ENCODE data around the gene GPR15LG. TPM values are rescaled to one million over a fixed set of nuclear protein-coding genes. Genes with fewer than 3 reads are reported as not detected.
"Not testable (repeated sequence)": the region's sequence is repeated elsewhere in the genome, so short reads cannot be mapped to it uniquely, and the experiment has no call there.

The GPR15LG gene
- total RNA-seq, 4 donors from 2014 or later, result 197 to 480 (median 266) TPM

DNA sequence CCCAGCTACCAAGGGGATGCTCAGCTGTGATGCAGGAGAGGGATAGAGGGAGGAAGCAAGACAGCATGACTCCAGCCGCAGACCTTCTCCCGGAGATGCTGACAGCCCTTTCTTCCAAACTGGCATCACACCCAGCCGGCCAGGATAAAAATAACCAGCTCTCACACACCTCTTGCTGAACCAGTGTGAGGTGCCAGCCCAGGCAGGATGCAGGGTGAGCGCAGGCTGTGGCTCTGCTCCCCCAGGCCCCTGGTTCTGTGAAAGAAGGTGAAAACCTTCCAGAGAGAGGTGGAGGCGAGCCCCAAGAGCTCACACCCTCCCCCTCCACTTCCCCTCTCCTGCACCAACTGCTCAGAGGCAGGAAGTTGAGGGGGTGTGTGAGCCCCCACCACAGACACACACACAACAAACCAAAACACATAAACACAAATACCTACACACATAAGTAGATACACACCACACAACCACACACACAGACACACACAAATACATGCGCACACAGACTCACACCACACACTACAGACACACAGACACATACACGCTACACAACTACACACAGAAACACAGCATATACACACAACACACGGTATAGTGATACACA, 4.0 kb downstream of the GPR15LG start:
- Histone ChIP-seq H3K9me3 (no peaks in the 10 kb centered on the region), H3K4me1 (peaks cover 0 to 30% (median 10%) of the 10 kb centered on the region in 4 donors), H3K36me3 (no peaks in the 10 kb centered on the region), H3K27ac (peak overlapping the region in 1 of 4 donors; percentile 10), H3K4me3 (no peak overlapping the region), H3K27me3 (no peaks in the 10 kb centered on the region)
- in situ Hi-C loops (cut with MboI; ENCODE audit: low pct_ligation_motif_present in 1 of 4, low pct_unique_long_range_greater_than_20kb in 1 of 4, low sequenced_read_pairs in 3 of 4), result no loop called here
- TF ChIP-seq POLR2AphosphoS5 (IDR thresholded peaks at IDR 0.05) (no peak), POLR2A (IDR thresholded peaks at IDR 0.05) (no peak), EP300 (IDR thresholded peaks at IDR 0.05; ENCODE audit: low read depth) (no peak)
- TF ChIP-seq, protein P1, sequence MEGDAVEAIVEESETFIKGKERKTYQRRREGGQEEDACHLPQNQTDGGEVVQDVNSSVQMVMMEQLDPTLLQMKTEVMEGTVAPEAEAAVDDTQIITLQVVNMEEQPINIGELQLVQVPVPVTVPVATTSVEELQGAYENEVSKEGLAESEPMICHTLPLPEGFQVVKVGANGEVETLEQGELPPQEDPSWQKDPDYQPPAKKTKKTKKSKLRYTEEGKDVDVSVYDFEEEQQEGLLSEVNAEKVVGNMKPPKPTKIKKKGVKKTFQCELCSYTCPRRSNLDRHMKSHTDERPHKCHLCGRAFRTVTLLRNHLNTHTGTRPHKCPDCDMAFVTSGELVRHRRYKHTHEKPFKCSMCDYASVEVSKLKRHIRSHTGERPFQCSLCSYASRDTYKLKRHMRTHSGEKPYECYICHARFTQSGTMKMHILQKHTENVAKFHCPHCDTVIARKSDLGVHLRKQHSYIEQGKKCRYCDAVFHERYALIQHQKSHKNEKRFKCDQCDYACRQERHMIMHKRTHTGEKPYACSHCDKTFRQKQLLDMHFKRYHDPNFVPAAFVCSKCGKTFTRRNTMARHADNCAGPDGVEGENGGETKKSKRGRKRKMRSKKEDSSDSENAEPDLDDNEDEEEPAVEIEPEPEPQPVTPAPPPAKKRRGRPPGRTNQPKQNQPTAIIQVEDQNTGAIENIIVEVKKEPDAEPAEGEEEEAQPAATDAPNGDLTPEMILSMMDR (IDR thresholded peaks at IDR 0.05), result no peak
- intact Hi-C loops (cut with DNase I; ENCODE audit: low total_unique reads), result no loop called here
- 70% methylated on average over 8 of the region's 8 CpGs; no CpG with 5 or more reads in 1 of the 2 donors for WGBS, 2 donors (ENCODE audit: low coverage in 1 of 2)
- DNase-seq, result no peak

DNA sequence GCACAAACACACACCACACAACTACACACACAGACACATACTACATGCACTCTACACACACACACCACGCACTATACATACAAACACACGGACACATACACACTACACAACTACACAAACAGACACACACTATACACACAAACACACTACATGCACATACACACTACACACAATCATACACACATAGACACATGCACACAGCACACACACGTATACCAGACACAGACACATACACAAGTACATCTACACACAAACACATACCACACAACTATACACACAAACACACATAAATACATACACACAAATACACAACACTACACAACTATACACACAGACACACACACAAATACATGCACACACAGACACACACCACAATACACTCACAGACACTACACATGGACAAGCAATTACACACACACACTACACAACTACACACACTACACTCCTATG, 4.6 kb downstream of the GPR15LG start:
- H3K36me3 ChIP-seq, result no peaks in the 10 kb centered on the region
- TF ChIP-seq, protein P1 (IDR thresholded peaks at IDR 0.05), result no peak
- TF ChIP-seq POLR2AphosphoS5 (IDR thresholded peaks at IDR 0.05) (no peak), POLR2A (IDR thresholded peaks at IDR 0.05) (no peak), EP300 (IDR thresholded peaks at IDR 0.05; ENCODE audit: low read depth) (no peak)
- DNase-seq, result no peak
- peaks cover 0 to 25% (median 6%) of the 10 kb centered on the region in 4 donors for H3K4me1 ChIP-seq
- no peak overlapping the region for H3K4me3 ChIP-seq
- no peak overlapping the region for H3K27ac ChIP-seq
- H3K9me3 ChIP-seq, result no peaks in the 10 kb centered on the region
- in situ Hi-C loops (cut with MboI; ENCODE audit: low pct_ligation_motif_present in 1 of 4, low pct_unique_long_range_greater_than_20kb in 1 of 4, low sequenced_read_pairs in 3 of 4) (no loop called here), intact Hi-C loops (cut with DNase I; ENCODE audit: low total_unique reads) (no loop called here)
- 87 to 100% methylated on average over 1 to 3 of the region's 3 CpGs for WGBS, 2 donors (ENCODE audit: low coverage in 1 of 2)
- H3K27me3 ChIP-seq, result no peaks in the 10 kb centered on the region

DNA sequence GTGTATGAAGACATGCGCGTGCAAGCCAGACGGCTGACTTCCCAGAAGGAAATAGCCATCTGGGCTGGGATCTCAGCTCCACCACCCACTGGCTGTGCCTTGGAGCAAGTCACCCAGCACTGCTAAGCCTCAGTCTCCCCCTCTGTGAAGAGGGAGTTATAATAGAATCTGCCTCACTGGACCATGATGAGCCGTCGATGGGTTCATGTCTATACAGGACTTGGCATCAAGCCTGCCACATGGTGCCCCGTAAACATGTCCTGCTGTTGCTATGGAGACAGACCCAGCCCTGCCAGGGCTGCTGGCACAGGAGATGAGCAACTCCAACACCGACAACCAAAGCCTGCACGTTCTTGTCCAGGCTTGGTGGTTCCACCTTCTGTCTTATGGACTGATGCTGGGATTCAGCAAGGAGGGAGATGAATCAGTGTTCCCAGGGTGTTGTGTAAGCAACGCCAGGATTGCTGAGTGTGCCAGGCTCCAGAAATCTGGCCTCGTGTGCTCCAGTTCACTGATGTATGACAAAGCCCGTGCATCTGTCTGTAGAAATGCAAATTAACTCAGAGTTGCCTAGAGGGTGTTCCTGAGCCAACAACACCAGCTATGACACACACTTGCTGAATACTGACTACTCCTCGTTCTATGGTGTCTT, 5.6 kb downstream of the GPR15LG start:
- Histone ChIP-seq H3K4me1 (peaks cover 0 to 31% (median 8%) of the 10 kb centered on the region in 4 donors), H3K36me3 (no peaks in the 10 kb centered on the region), H3K9me3 (no peaks in the 10 kb centered on the region), H3K27me3 (no peaks in the 10 kb centered on the region), H3K27ac (peak overlapping the region in 1 of 4 donors; percentile 7), H3K4me3 (no peak overlapping the region)
- intact Hi-C loops (cut with DNase I; ENCODE audit: low total_unique reads) (no loop called here), in situ Hi-C loops (cut with MboI; ENCODE audit: low pct_ligation_motif_present in 1 of 4, low pct_unique_long_range_greater_than_20kb in 1 of 4, low sequenced_read_pairs in 3 of 4) (no loop called here)
- TF ChIP-seq EP300 (IDR thresholded peaks at IDR 0.05; ENCODE audit: low read depth) (no peak), POLR2AphosphoS5 (IDR thresholded peaks at IDR 0.05) (peak in 1 of 3 donors; percentile 12)
- no peak for DNase-seq
- 56 to 59% methylated on average over 3 to 12 of the region's 12 CpGs for WGBS, 2 donors (ENCODE audit: low coverage in 1 of 2)

DNA sequence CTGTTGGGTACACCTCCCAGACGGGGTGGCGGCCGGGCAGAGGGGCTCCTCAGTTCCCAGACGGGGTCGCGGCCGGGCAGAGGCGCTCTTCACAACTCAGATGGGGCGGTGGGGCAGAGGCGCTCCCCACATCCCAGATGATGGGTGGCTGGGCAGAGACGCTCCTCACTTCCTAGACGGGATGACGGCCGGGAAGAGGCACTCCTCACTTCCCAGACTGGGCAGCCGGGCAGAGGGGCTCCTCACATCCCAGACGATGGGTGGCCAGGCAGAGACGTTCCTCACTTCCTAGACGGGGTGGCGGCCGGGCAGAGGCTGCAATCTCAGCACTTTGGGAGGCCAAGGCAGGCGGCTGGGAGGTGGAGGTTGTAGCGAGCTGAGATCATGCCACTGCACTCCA, 6.8 kb downstream of the GPR15LG start:
- DNase-seq, result not testable (repeated sequence)
- WGBS, 2 donors (ENCODE audit: low coverage in 1 of 2), result 82 to 100% methylated on average over 2 to 19 of the region's 22 CpGs

GRCh38 chr10:84181631-84182030, 8.0 kb downstream of the GPR15LG start:
- TF ChIP-seq, protein P1 (IDR thresholded peaks at IDR 0.05), result no peak
- no peak for TF ChIP-seq POLR2AphosphoS5 (IDR thresholded peaks at IDR 0.05)
- no peak for TF ChIP-seq POLR2A (IDR thresholded peaks at IDR 0.05)
- no peak for TF ChIP-seq EP300 (IDR thresholded peaks at IDR 0.05; ENCODE audit: low read depth)
- Histone ChIP-seq H3K27me3 (no peaks in the 10 kb centered on the region), H3K36me3 (no peaks in the 10 kb centered on the region), H3K4me1 (peaks cover 0 to 27% (median 10%) of the 10 kb centered on the region in 4 donors), H3K27ac (no peak overlapping the region), H3K9me3 (no peaks in the 10 kb centered on the region), H3K4me3 (no peak overlapping the region)
- intact Hi-C loops (cut with DNase I; ENCODE audit: low total_unique reads), result no loop called here
- WGBS, 2 donors (ENCODE audit: low coverage in 1 of 2), result 96% methylated on average over 5 of the region's 5 CpGs; no CpG with 5 or more reads in 1 of the 2 donors
- in situ Hi-C loops (cut with MboI; ENCODE audit: low pct_ligation_motif_present in 1 of 4, low pct_unique_long_range_greater_than_20kb in 1 of 4, low sequenced_read_pairs in 3 of 4), result no loop called here
- DNase-seq, result no peak

More for the DNA sequence above, 6.8 kb downstream of the GPR15LG start:
- H3K9me3 ChIP-seq; intact Hi-C loops (cut with DNase I; ENCODE audit: low total_unique reads); H3K27me3 ChIP-seq; H3K4me3 ChIP-seq; H3K27ac ChIP-seq; in situ Hi-C loops (cut with MboI; ENCODE audit: low pct_ligation_motif_present in 1 of 4, low pct_unique_long_range_greater_than_20kb in 1 of 4, low sequenced_read_pairs in 3 of 4); H3K36me3 ChIP-seq: not testable (repeated sequence)
- peaks cover 0 to 38% (median 10%) of the 10 kb centered on the region in 4 donors for H3K4me1 ChIP-seq
